Activated T-cell treated with anti-CD3 and anti-CD28 coated beads, Interleukin-2, amount 50 U/mL, for 24 hours (primary cell): ENCODE results near the gene PRKCE.
A peak's percentile ranks its signal among the peaks of the same experiment; 100 is the strongest.

ENCODE experiments used
- DNase-seq: peaks from one replicate; pipeline ENCODE4 v3.0.0-alpha.2; 2020
- H3K27ac Mint-ChIP-seq: 2 replicates; pipeline ENCODE4 v1.8.0; 2020; ENCODE audit warnings: mild to moderate bottlenecking, mixed read lengths
- H3K27me3 Mint-ChIP-seq: 2 replicates; pipeline ENCODE4 v1.8.0; 2020; ENCODE audit warnings: mixed read lengths
- H3K36me3 Mint-ChIP-seq: 2 replicates; pipeline ENCODE4 v1.8.0; 2020; ENCODE audit warnings: low read depth, mixed read lengths
- H3K4me1 Mint-ChIP-seq: 2 replicates; pipeline ENCODE4 v1.8.0; 2020; ENCODE audit warnings: low read depth, mixed read lengths
- H3K4me3 Mint-ChIP-seq: 2 replicates; pipeline ENCODE4 v1.8.0; 2020; ENCODE audit warnings: mild to moderate bottlenecking, moderate library complexity, mixed read lengths
- H3K9me3 Mint-ChIP-seq: 2 replicates; pipeline ENCODE4 v1.8.0; 2020; ENCODE audit warnings: mixed read lengths

PRKCE gene

DNA sequence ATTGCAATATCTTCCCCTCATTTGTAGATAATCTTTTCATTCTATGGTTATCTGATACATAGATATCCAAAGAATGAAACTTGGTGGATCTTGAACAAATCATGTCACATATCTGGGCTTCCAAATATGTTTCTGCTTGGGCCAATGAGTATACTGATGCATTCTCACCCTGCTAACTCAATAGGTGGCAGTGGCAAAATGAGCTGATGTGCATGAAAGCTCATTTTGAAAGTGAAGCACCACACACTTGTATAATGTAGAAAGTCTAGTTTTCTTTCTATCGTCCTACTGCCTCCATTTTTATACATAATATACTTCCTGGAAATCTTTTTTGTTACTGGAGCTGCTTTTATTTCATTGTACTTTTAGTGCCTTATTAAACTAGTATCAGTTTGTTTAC lies 208.2 kb downstream of the PRKCE start:
- H3K27me3 Mint-ChIP-seq, result no peaks in the 10 kb centered on the region
- H3K4me3 Mint-ChIP-seq, result no peak overlapping the region
- no peak overlapping the region for H3K27ac Mint-ChIP-seq
- no peaks in the 10 kb centered on the region for H3K36me3 Mint-ChIP-seq
- no peak for DNase-seq
- H3K4me1 Mint-ChIP-seq, result peaks cover 33% of the 10 kb centered on the region
- H3K9me3 Mint-ChIP-seq, result no peaks in the 10 kb centered on the region

DNA sequence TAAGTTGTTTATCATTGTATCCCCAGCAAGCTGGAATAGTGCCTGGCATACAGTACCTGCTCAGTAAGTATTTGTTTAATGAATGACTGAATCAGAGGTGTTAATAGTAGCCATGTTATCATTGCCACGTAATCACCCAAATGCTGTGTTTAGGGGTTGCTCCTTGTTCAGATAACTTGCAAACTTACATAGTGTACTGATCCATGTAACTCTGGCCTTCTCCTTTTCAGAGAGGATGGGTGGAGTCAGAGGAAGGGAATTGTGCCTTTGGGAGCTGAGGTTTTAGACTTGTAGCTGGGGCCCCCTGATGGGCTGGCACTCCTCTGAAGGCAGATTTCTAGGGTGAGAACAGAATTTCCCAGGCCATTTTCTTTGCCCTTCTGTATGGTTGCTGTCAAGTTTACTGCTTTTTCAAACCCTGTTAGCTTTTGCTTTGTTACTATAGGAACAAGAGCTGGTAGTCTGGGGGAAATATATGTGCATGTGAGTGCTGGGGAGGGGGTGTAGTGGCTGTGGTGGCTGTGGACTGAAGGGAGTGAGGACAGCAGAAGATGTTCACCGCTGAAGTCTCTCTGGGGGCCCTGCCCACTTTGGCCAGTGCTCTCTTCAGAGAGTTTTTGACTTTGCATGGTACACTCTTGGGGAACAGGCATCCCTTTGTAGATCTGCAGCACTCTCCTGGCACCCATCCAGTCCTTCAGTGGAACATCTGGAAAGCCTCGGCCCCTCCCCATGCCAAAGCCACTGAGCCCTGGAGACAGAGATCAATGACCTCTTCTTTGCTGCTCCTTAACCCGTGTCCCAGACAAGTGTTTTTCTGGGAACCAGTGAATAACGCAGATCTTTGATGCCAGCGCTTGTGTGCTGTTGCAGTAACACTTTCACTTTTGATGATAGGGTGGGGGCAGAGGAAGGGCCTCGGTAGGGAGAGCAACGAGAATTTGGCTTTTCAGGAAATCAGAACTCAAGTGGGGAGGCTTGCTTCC lies 209.0 kb downstream of the PRKCE start:
- peak overlapping the region; percentile 75 for H3K4me3 Mint-ChIP-seq
- no peaks in the 10 kb centered on the region for H3K27me3 Mint-ChIP-seq
- peak; percentile 40 for DNase-seq
- peak overlapping the region; percentile 63 for H3K27ac Mint-ChIP-seq
- no peaks in the 10 kb centered on the region for H3K9me3 Mint-ChIP-seq
- H3K36me3 Mint-ChIP-seq, result no peaks in the 10 kb centered on the region
- peaks cover 33% of the 10 kb centered on the region for H3K4me1 Mint-ChIP-seq

DNA sequence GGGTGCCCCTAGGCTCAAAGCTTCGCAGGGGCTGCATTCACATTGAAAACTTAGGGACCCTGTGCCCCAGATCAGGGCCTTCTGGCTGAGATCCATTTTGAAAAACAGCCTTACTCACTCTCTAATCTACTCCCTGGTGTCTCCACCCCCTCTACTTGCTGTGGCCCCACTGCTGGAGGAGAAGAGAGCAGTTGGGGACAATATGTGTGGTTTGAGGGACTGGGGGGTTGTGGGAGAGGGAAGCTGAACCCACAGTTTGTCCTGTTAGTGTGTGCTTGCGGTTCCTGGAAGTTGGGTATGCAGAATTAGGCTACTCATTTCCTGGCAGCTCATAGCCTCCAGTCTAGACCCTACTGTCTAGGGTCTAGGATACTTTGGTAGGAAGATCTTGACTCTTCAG lies 211.4 kb downstream of the PRKCE start:
- no peaks in the 10 kb centered on the region for H3K27me3 Mint-ChIP-seq
- H3K4me3 Mint-ChIP-seq, result no peak overlapping the region
- H3K27ac Mint-ChIP-seq, result no peak overlapping the region
- H3K36me3 Mint-ChIP-seq, result no peaks in the 10 kb centered on the region
- DNase-seq, result no peak
- H3K4me1 Mint-ChIP-seq, result peaks cover 33% of the 10 kb centered on the region
- H3K9me3 Mint-ChIP-seq, result no peaks in the 10 kb centered on the region

DNA sequence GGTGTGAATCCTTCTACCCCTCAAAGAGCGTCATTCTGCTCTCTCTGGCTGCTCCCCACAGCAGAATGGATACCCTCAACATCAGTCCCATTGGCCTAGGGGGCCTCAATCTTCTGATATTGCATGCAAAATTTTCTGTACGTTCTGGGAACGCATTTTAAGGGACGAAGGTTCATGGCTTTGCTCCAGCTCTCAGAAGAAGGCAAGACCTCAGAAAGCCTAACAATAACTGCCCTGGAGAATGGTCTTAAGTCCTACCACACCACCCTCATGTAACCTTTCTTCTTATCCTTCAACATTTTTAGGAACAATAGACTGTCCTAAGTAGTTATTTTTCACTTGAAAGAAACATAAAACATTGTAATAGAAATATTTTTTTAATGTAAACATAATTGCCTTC lies 212.6 kb downstream of the PRKCE start:
- no peak overlapping the region for H3K27ac Mint-ChIP-seq
- H3K27me3 Mint-ChIP-seq, result no peaks in the 10 kb centered on the region
- no peaks in the 10 kb centered on the region for H3K9me3 Mint-ChIP-seq
- H3K36me3 Mint-ChIP-seq, result no peaks in the 10 kb centered on the region
- H3K4me3 Mint-ChIP-seq, result no peak overlapping the region
- peaks cover 29% of the 10 kb centered on the region for H3K4me1 Mint-ChIP-seq
- DNase-seq, result no peak

DNA sequence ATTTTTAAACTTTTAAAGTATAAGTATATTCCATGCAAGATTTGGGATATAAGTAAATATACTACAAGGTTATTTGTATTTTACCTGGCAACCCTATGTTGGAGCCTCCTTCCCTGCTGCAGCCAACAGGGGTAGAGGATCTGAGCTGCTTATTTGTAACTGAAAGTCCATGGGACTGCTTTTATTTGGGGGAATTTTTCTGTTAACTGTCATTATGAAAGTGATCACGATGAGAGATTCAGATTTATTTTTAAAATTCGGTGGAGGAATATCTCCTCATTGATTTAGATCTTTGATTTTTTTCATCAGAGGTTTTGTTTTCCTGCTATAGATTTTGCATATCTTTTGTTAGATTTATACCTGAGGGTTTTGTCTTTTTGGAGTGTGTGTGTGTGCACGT lies 215.9 kb downstream of the PRKCE start:
- H3K4me3 Mint-ChIP-seq, result no peak overlapping the region
- H3K27me3 Mint-ChIP-seq, result no peaks in the 10 kb centered on the region
- no peak overlapping the region for H3K27ac Mint-ChIP-seq
- H3K9me3 Mint-ChIP-seq, result no peaks in the 10 kb centered on the region
- peaks cover 8% of the 10 kb centered on the region for H3K4me1 Mint-ChIP-seq
- DNase-seq, result no peak
- H3K36me3 Mint-ChIP-seq, result no peaks in the 10 kb centered on the region

DNA sequence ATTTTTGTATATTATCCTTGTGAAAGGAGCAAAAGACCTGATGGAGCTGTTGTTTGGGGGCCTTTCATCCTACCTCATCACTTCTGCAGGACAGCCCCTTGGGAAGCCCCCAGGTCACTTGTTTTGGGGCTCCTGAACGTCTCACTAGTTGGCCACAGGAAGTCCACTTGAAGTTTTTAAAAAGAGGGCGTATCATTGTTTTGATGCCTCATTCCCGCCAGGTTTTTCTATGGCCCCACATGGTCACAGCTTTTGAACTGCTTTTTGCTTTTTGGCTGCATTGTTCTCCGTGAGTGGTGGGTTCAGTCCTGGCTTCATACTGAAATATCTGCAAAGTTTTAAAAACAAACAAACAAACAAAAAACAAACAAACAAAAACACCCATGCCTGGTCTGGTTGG lies 216.3 kb downstream of the PRKCE start:
- Mint-ChIP-seq H3K27me3 (no peaks in the 10 kb centered on the region), H3K36me3 (no peaks in the 10 kb centered on the region), H3K4me3 (no peak overlapping the region), H3K27ac (no peak overlapping the region), H3K9me3 (no peaks in the 10 kb centered on the region), H3K4me1 (peaks cover 5% of the 10 kb centered on the region)
- DNase-seq, result no peak

DNA sequence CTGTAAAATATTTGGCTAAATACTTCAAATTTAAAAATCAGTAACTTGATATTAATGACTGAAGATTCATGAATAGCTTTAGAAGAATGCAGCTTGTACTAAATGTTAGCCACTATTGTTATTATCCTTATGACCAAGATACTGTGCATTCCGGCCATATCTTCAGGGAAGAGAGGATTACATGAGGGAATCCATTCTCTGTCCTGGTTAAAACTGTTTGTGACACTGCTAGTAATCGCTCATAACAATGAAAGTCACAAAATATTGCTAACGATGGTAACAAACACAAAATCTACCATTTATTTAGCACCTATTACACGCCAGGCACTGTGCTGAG lies 217.7 kb downstream of the PRKCE start:
- Mint-ChIP-seq H3K27ac (no peak overlapping the region), H3K27me3 (no peaks in the 10 kb centered on the region), H3K4me1 (peaks cover 2% of the 10 kb centered on the region), H3K9me3 (no peaks in the 10 kb centered on the region), H3K36me3 (no peaks in the 10 kb centered on the region), H3K4me3 (no peak overlapping the region)
- no peak for DNase-seq

DNA sequence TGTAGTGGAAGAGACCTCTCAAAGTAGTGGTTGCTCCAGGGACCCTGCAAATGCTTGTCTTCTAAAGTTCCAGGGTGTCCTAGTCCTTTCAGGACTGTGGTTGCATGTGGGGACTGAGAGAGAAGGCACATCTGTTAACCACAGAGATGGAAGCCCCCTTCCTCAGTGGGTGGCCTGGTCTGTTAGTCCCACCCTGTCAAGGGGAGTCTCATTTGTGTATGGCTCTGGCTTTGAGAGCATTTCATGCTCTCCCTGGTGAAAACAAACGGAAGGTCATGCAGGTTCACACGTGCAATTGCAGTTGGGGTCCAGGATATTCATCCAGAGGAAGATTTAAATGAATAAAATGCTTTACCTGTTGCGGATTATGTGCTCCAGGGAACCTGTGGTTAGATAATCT lies 219.6 kb downstream of the PRKCE start:
- no peak for DNase-seq
- Mint-ChIP-seq H3K27me3 (no peaks in the 10 kb centered on the region), H3K4me3 (no peak overlapping the region), H3K9me3 (peaks cover 4% of the 10 kb centered on the region), H3K4me1 (peaks cover 2% of the 10 kb centered on the region), H3K36me3 (peaks cover 8% of the 10 kb centered on the region), H3K27ac (no peak overlapping the region)

DNA sequence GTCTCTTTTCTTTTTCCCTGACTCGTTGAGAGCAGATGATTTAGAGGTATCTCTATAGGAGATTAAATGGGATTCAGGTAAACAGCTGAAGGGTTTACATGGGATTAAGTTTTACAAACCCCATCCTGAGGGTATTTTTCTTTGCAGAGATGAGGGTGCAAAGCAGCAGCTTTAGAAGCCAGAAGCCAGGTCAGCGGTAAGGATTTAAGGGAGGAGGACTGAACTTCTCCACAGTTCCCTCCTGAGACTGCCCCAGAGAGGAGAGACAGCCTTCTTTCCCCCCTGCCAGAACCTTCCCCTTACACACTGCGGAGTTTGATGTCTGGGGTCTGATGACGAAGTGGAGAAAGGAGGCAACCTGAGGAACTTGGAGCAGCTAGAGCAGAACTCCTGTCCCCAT lies 220.1 kb downstream of the PRKCE start:
- H3K4me3 Mint-ChIP-seq, result no peak overlapping the region
- H3K36me3 Mint-ChIP-seq, result peaks cover 11% of the 10 kb centered on the region
- H3K9me3 Mint-ChIP-seq, result peaks cover 9% of the 10 kb centered on the region
- H3K27ac Mint-ChIP-seq, result no peak overlapping the region
- DNase-seq, result no peak
- H3K4me1 Mint-ChIP-seq, result peaks cover 2% of the 10 kb centered on the region
- H3K27me3 Mint-ChIP-seq, result no peaks in the 10 kb centered on the region

DNA sequence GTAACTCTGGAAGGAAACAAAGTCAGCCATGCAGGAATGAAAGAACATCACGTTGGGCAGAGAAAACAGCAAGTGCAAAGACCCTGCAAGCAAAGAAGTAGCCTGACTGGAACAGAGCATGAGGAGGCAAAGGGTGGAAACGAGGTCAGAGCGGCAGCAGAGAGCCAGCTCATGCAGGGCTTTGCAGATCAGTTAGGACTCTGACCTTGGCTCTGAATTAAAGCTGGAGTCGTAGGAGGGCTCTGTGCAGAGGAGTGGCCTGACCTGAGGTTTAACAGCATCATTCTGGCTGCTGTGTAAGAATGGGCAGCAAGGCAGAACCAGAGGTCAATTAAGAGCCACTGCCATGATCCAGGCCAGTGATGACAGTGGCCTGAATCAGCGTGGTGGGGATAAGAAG lies 220.7 kb downstream of the PRKCE start:
- DNase-seq, result no peak
- H3K27me3 Mint-ChIP-seq, result no peaks in the 10 kb centered on the region
- peaks cover 11% of the 10 kb centered on the region for H3K36me3 Mint-ChIP-seq
- H3K27ac Mint-ChIP-seq, result no peak overlapping the region
- no peak overlapping the region for H3K4me3 Mint-ChIP-seq
- peaks cover 10% of the 10 kb centered on the region for H3K9me3 Mint-ChIP-seq
- H3K4me1 Mint-ChIP-seq, result peaks cover 2% of the 10 kb centered on the region

DNA sequence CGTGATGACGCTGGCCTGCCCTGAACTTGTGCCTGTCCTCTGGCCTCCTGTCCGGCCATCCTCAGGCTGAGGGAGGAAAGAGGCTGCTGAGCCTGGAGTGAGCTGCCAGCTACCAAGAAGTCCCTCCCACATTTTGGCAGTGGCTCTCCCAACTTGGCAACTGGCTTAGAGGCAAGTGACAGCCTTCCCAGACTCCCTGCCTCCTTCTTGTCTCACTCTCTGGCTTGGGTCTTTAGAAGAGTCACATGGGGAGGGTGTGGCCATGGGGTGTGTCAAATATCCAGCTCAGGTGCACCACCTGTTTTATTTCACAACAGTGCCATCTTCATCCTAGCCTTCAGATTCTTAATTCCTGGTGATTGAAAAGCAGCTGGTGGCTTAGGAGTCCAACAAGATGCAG lies 222.9 kb downstream of the PRKCE start:
- Mint-ChIP-seq H3K4me3 (no peak overlapping the region), H3K4me1 (no peaks in the 10 kb centered on the region), H3K9me3 (peaks cover 12% of the 10 kb centered on the region), H3K36me3 (peaks cover 12% of the 10 kb centered on the region), H3K27me3 (no peaks in the 10 kb centered on the region), H3K27ac (no peak overlapping the region)
- DNase-seq, result no peak

DNA sequence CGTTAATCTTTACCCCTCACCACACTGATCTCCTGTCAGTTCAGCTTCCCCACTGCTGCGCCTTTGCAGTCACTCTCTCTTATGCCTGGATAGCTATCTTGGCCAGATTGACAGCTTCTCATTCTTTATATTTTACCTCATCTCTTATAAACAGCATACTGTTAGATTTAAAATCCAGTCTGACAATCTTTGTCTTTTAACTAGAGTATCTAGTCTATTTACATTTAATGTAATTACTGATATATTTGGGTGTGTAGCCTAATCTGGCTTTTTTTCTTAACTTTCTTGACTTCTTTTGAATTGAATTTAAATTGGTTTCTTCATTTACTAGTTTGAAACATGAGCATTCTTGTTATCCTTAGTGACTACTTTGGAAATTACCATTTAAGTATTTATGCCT lies 225.1 kb downstream of the PRKCE start:
- H3K4me1 Mint-ChIP-seq, result no peaks in the 10 kb centered on the region
- no peaks in the 10 kb centered on the region for H3K27me3 Mint-ChIP-seq
- no peak for DNase-seq
- H3K9me3 Mint-ChIP-seq, result peaks cover 12% of the 10 kb centered on the region
- H3K36me3 Mint-ChIP-seq, result peaks cover 12% of the 10 kb centered on the region
- H3K4me3 Mint-ChIP-seq, result no peak overlapping the region
- H3K27ac Mint-ChIP-seq, result no peak overlapping the region

DNA sequence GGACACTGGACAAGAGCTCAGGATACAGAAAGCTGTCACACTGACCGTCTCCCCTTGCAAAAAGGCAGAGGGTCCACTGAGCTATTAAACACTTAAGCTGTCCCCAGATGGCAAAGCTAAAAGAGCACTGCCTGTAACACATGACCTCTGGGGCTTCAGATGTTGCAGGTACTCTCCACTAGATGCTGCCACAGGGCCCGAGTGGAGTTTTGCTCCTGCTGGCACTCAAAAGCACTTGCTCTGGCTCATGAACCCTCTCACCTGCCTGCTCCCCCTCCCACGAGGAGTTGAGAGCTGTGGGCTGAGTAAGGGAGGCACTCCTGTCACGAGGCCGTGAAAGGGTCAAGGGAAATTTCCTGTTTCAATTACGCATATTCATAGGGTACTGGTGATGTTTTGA lies 227.9 kb downstream of the PRKCE start:
- no peak for DNase-seq
- no peaks in the 10 kb centered on the region for H3K4me1 Mint-ChIP-seq
- H3K36me3 Mint-ChIP-seq, result peaks cover 12% of the 10 kb centered on the region
- peaks cover 12% of the 10 kb centered on the region for H3K9me3 Mint-ChIP-seq
- H3K27ac Mint-ChIP-seq, result no peak overlapping the region
- H3K4me3 Mint-ChIP-seq, result no peak overlapping the region
- H3K27me3 Mint-ChIP-seq, result no peaks in the 10 kb centered on the region

DNA sequence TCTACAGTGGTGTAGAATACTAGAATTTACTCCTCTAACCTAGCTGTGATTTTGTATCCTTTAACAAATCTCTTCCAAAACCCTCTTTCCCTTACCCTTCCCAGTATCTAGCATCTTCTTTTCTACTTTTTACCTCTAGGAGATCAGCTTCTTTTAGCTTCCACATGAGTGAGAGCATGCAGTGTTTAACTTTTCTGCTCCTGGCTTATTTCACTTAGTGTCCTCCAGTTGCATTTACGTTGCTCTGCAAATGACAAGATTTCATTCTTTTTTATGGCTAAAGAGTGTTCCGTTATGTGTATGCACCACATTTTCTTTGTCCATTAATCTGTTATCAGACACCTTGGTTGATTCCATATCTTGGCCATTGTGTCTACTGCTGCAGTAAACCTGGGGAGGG lies 228.5 kb downstream of the PRKCE start:
- no peak overlapping the region for H3K4me3 Mint-ChIP-seq
- H3K4me1 Mint-ChIP-seq, result no peaks in the 10 kb centered on the region
- H3K36me3 Mint-ChIP-seq, result peaks cover 8% of the 10 kb centered on the region
- H3K27ac Mint-ChIP-seq, result no peak overlapping the region
- no peaks in the 10 kb centered on the region for H3K27me3 Mint-ChIP-seq
- peaks cover 12% of the 10 kb centered on the region for H3K9me3 Mint-ChIP-seq
- DNase-seq, result no peak

DNA sequence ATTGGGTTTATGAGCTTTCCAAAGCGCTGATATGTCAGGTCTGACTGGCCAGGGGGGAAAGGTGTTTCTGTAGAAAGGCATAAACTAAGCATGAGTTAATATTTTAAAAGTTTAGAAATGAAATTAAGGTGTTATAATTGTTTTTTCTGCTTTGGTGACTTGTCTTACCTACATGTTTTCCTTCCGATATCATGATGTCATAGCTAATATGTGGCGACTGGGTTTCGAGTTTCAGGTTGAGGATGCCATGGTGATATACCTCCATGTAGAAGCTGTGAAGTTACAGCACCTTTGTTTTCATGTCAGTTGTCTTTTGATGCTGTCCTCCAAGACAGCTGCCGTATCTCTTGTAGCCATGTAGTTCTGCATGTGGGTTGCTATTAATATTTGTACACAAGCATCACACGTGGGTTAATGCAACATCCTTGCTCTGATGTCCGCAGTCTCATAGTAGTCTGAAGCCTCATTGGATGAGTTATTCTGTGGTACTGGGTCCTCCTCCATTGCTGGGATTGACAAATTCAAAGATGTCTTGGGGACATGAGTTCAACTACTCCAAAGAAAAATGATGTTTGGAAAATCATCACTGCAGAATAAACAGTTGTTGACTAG lies 230.6 kb downstream of the PRKCE start:
- H3K4me1 Mint-ChIP-seq, result peaks cover 1% of the 10 kb centered on the region
- no peak overlapping the region for H3K4me3 Mint-ChIP-seq
- H3K36me3 Mint-ChIP-seq, result peaks cover 1% of the 10 kb centered on the region
- H3K27ac Mint-ChIP-seq, result no peak overlapping the region
- DNase-seq, result no peak
- H3K9me3 Mint-ChIP-seq, result peaks cover 2% of the 10 kb centered on the region
- no peaks in the 10 kb centered on the region for H3K27me3 Mint-ChIP-seq
